GM23338 (cell line): ENCODE data around the gene OLFM1. TPM values are rescaled to one million over a fixed set of nuclear protein-coding genes. Genes with fewer than 3 reads are reported as not detected.

Experiments used
- ATAC-seq: fragments of 200-7000 bp; cut with Tn5 transposase; 3 replicates; pipeline ENCODE4 v1.9.1; 2020
- DNase-seq: peaks from one replicate; pipeline ENCODE4 v3.0.0-alpha.2; 2015; ENCODE audit warnings: low spot score
- H2AFZ ChIP-seq: fragments of 200-600 bp; sonication (generic); 2 replicates; pipeline ENCODE4 v1.8.0; 2016; ENCODE audit warnings: antibody characterized with exemption, mild to moderate bottlenecking, moderate library complexity
- H3F3A ChIP-seq: fragments of 200-600 bp; sonication (generic); replicated peaks from 2 replicates; pipeline ENCODE4 v1.8.0; 2017; ENCODE audit warnings: antibody characterized with exemption, mixed run types, low read depth
- H3K27ac ChIP-seq: fragments of 200-600 bp; sonication (generic); 2 replicates; pipeline ENCODE4 v1.6.1; 2016; ENCODE audit warnings: low read depth
- H3K27me3 ChIP-seq: fragments of 200-600 bp; sonication (generic); 2 replicates; pipeline ENCODE4 v1.8.0; 2016; ENCODE audit warnings: mild to moderate bottlenecking, mixed run types, moderate library complexity; ENCODE audit not compliant: insufficient read depth
- H3K36me3 ChIP-seq: fragments of 200-600 bp; sonication (generic); 2 replicates; pipeline ENCODE4 v1.8.0; 2016; ENCODE audit warnings: mild to moderate bottlenecking; ENCODE audit not compliant: insufficient read depth
- H3K4me1 ChIP-seq: fragments of 200-600 bp; sonication (generic); 2 replicates; pipeline ENCODE4 v1.8.0; 2016; ENCODE audit warnings: mild to moderate bottlenecking, moderate library complexity; ENCODE audit not compliant: insufficient read depth
- H3K4me2 ChIP-seq: fragments of 200-600 bp; sonication (generic); 2 replicates; pipeline ENCODE4 v1.7.1; 2017; ENCODE audit warnings: mixed run types
- H3K4me3 ChIP-seq: fragments of 200-600 bp; sonication (generic); 2 replicates; pipeline ENCODE4 v1.6.1; 2016; ENCODE audit warnings: mixed run types
- H3K79me2 ChIP-seq: fragments of 200-600 bp; sonication (generic); replicated peaks from 2 replicates; pipeline ENCODE4 v1.8.0; 2017; ENCODE audit warnings: mild to moderate bottlenecking; ENCODE audit not compliant: insufficient read depth
- H3K9me2 ChIP-seq: fragments of 200-600 bp; sonication (generic); 2 replicates; pipeline ENCODE4 v1.8.0; 2017; ENCODE audit not compliant: insufficient read depth
- H4K20me1 ChIP-seq: fragments of 200-600 bp; sonication (generic); replicated peaks from 2 replicates; pipeline ENCODE4 v1.8.0; 2017; ENCODE audit warnings: mild to moderate bottlenecking; ENCODE audit not compliant: insufficient read depth
- H3K27ac Mint-ChIP-seq: 2 replicates; pipeline ENCODE4 v1.8.0; 2020; ENCODE audit warnings: inconsistent platforms, mild to moderate bottlenecking, moderate library complexity, mixed read lengths
- H3K27me3 Mint-ChIP-seq: 3 replicates; pipeline ENCODE4 v1.8.0; 2022; ENCODE audit warnings: low read depth, mild to moderate bottlenecking, moderate library complexity, mixed read lengths, inconsistent platforms; ENCODE audit not compliant: insufficient read depth, poor library complexity
- H3K36me3 Mint-ChIP-seq: 3 replicates; pipeline ENCODE4 v1.8.0; 2021; ENCODE audit warnings: low read depth, mild to moderate bottlenecking, inconsistent platforms, moderate library complexity, mixed read lengths
- H3K4me1 Mint-ChIP-seq: 3 replicates; pipeline ENCODE4 v1.8.0; 2020; ENCODE audit warnings: mild to moderate bottlenecking, inconsistent platforms, mixed read lengths
- H3K4me3 Mint-ChIP-seq: 3 replicates; pipeline ENCODE4 v1.8.0; 2021; ENCODE audit warnings: moderate library complexity, mild to moderate bottlenecking, inconsistent platforms, mixed read lengths
- H3K9me3 Mint-ChIP-seq: 3 replicates; pipeline ENCODE4 v1.8.0; 2020; ENCODE audit warnings: moderate library complexity, mild to moderate bottlenecking, inconsistent platforms, mixed read lengths
- CREB1 ChIP-seq: fragments of 250-450 bp; sonication (Bioruptor Pico); IDR thresholded peaks from 2 replicates; pipeline ENCODE4 v1.5.0; 2020; ENCODE audit warnings: low read depth, mild to moderate bottlenecking, moderate library complexity
- CTCF ChIP-seq, 2 experiments: fragments of 200-600 bp in 1 of 2; sonication (generic) in 1 of 2; conservative IDR thresholded peaks; 2 replicates each; pipeline versions ENCODE4 v1.5.1 to v1.6.1; 2016 to 2017; ENCODE audit warnings: antibody characterized with exemption in 2 of 2, low read depth in 2 of 2, mild to moderate bottlenecking in 2 of 2, moderate library complexity in 1 of 2
- ETS1 ChIP-seq: IDR thresholded peaks from 2 replicates; pipeline ENCODE4 v1.6.1; 2016; ENCODE audit warnings: antibody characterized with exemption
- EZH2 ChIP-seq: fragments of 200-600 bp; sonication (generic); IDR thresholded peaks from one replicate; pipeline ENCODE4 v1.8.0; 2017; ENCODE audit warnings: antibody characterized with exemption, mild to moderate bottlenecking, low read depth; ENCODE audit not compliant: unreplicated experiment
- EZH2phosphoT487 ChIP-seq: fragments of 200-600 bp; sonication (generic); IDR thresholded peaks from one replicate; pipeline ENCODE4 v1.8.1; 2018; ENCODE audit warnings: antibody characterized with exemption; ENCODE audit not compliant: unreplicated experiment
- JUNB ChIP-seq: IDR thresholded peaks from one replicate; pipeline ENCODE4 v1.6.1; 2016; ENCODE audit warnings: antibody characterized with exemption; ENCODE audit not compliant: unreplicated experiment
- NANOG ChIP-seq: IDR thresholded peaks from 2 replicates; pipeline ENCODE4 v1.6.1; 2016; ENCODE audit warnings: antibody characterized with exemption, borderline replicate concordance
- POLR2AphosphoS5 ChIP-seq: IDR thresholded peaks from 2 replicates; pipeline ENCODE4 v1.6.1; 2016; ENCODE audit warnings: antibody characterized with exemption, low read depth
- REST ChIP-seq: IDR thresholded peaks from one replicate; pipeline ENCODE4 v1.6.1; 2018; ENCODE audit warnings: antibody characterized with exemption; ENCODE audit not compliant: unreplicated experiment
- STAT1 ChIP-seq: IDR thresholded peaks from one replicate; pipeline ENCODE4 v1.6.1; 2016; ENCODE audit warnings: antibody characterized with exemption; ENCODE audit not compliant: unreplicated experiment
- ZNF114 ChIP-seq: fragments of 250-450 bp; sonication (Bioruptor Pico); IDR thresholded peaks from 2 replicates; pipeline ENCODE4 v1.5.0; 2020; ENCODE audit warnings: mild to moderate bottlenecking, moderate library complexity
- ZNF331 ChIP-seq: fragments of 250-450 bp; sonication (Bioruptor Pico); IDR thresholded peaks from 2 replicates; pipeline ENCODE4 v1.5.0; 2020; ENCODE audit warnings: low read depth, mild to moderate bottlenecking, moderate library complexity
- ZNF462 ChIP-seq: fragments of 250-450 bp; sonication (Bioruptor Pico); IDR thresholded peaks from 2 replicates; pipeline ENCODE4 v1.5.0; 2020; ENCODE audit warnings: mild to moderate bottlenecking, moderate library complexity
- polyA plus RNA-seq: library from polyadenylated mRNA; unstranded; fragments of >200 nt; fragmentation: Nextera tagmentation; extraction: Ambion mirVana; gene quantifications from 2 replicates; pipeline ENCODE4 v1.2.1, GENCODE V29; 2016
- total RNA-seq: library from RNA; depleted of rRNA; stranded (reverse); fragments of >200 nt; shearing (Covaris generic); gene quantifications from 2 replicates; pipeline ENCODE4 v1.2.3, GENCODE V29; 2014

OLFM1 gene
- total and polyA plus RNA-seq, 2 experiments from 2014 or later: 20.6 to 40.1 TPM

GRCh38 chr9:135116371-135116770 is 28.9 kb downstream of the OLFM1 start:
- Histone ChIP-seq H3K79me2 (no peaks in the 10 kb centered on the region), H2AFZ (no peak overlapping the region), H3K27me3 (no peaks in the 10 kb centered on the region), H3K36me3 (no peaks in the 10 kb centered on the region), H3K4me1 (no peaks in the 10 kb centered on the region), H3K4me3 (no peak overlapping the region), H3K9me2 (no peaks in the 10 kb centered on the region), H3K27ac (no peak overlapping the region), H3F3A (no peaks in the 10 kb centered on the region), H4K20me1 (no peaks in the 10 kb centered on the region), H3K4me2 (no peak overlapping the region)
- Mint-ChIP-seq H3K4me3 (no peak overlapping the region), H3K36me3 (peaks cover 39% of the 10 kb centered on the region), H3K9me3 (peaks cover 17% of the 10 kb centered on the region), H3K27me3 (peaks cover 4% of the 10 kb centered on the region), H3K4me1 (no peaks in the 10 kb centered on the region; the same call in 2 of the 3 replicates), H3K27ac (no peak overlapping the region; the same call in 1 of the 2 replicates)
- DNase-seq: no peak
- no peak for TF ChIP-seq NANOG
- no peak for TF ChIP-seq REST
- no peak for TF ChIP-seq CREB1 (CRISPR knock-in tag)
- TF ChIP-seq POLR2AphosphoS5: no peak
- no peak for TF ChIP-seq ZNF331 (CRISPR knock-in tag)
- TF ChIP-seq JUNB: no peak
- TF ChIP-seq CTCF (conservative IDR thresholded peaks at IDR 0.05; ENCODE audit: low read depth in 2 of 2): no peak
- no peak for TF ChIP-seq STAT1
- TF ChIP-seq EZH2: no peak
- TF ChIP-seq EZH2phosphoT487: no peak
- no peak for TF ChIP-seq ETS1
- no peak for TF ChIP-seq ZNF114 (CRISPR knock-in tag)
- no peak for TF ChIP-seq ZNF462 (CRISPR knock-in tag)
- ATAC-seq: no peak
